HG03354 (cell line): Measurements from ENCODE around the gene NSFL1C.
A peak's percentile ranks its signal among the peaks of the same experiment; 100 is the strongest.
"Not testable (repeated sequence)": the region's sequence is repeated elsewhere in the genome, so short reads cannot be mapped to it uniquely, and the experiment has no call there.

ENCODE experiments used
- ATAC-seq: cut with Tn5 transposase; IDR thresholded peaks from one replicate; pipeline ENCODE4 v1.9.1; 2021; ENCODE audit warnings: mild to moderate bottlenecking; ENCODE audit not compliant: unreplicated experiment, poor library complexity, severe bottlenecking

The NSFL1C gene

DNA sequence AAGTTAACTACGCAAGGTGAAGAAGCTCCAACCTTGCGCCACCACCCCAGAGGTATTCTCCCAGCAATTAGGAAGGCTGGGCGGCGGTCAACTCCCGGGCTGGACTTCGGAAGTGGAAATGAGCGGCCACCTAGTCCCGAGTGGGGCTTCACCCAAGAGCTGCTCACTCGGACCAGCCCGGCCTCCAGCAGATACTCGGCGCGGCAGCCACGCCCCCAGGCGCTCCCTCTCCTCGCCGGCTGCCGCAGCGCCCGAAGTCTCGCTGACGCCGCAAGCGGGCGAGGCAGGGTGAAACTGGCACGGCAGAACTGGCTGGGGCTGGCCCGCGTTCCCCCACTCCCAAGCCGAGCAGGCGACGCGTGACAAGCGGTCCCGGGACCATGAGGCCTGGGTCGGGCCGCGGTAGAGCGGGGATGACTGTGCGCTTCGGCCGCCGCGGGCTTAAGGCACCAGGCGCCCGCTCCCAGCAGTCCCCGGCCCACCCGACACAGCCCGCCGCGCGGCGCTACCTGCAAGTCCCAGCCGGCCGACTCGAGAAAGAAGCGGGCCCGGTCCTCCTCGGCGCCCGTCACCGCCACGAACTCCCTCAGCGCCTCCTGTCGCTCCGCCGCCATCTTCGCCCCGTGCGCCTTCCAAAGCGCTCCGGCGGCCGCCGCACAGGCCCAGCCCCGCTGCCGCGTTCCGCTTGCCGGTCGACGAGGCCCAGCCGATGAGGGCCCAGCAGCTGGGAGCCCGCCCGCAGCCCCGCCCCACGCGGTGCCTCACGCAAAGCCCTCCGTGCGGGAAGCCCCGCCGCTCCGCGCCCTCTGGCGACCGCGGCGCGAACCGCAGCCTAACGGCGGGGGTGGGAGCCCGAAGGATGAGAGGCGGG is at the start of gene NSFL1C:
Gene NSFL1C, minus strand, starts transcription at position 639 of the 871 bp plus-strand sequence. Its CDS starts 25 bp downstream, at position 614.
- peak; percentile 90 for ATAC-seq

- no peak for ATAC-seq
These were observed 47.2 kb upstream of the NSFL1C start for GRCh38 chr20:1513801-1514200.

- ATAC-seq: no peak
These were observed 42.6 kb upstream of the NSFL1C start for GRCh38 chr20:1509237-1509636.

GRCh38 chr20:1508574-1508973 is 41.9 kb upstream of the NSFL1C start:
- ATAC-seq: no peak

DNA sequence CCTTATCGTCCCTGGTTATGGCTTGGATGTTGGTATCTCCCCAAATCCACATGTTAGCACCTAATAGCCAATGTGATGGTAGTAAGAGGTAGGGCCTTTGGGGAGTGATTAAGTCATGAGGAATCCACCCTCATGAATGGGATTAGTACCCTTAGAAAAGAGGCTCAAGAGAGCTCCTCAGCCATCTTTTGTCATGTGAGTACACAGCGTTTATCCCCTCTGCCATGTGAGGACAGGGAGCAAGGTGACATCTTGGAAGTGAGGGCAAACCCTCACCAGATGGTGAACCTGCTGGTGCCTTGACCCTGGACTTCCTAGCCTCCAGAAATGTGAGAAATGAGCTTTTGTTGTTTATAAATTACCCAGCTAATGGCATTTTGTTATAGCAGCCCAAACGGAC is 40.6 kb upstream of the NSFL1C start:
- ATAC-seq: no peak

DNA sequence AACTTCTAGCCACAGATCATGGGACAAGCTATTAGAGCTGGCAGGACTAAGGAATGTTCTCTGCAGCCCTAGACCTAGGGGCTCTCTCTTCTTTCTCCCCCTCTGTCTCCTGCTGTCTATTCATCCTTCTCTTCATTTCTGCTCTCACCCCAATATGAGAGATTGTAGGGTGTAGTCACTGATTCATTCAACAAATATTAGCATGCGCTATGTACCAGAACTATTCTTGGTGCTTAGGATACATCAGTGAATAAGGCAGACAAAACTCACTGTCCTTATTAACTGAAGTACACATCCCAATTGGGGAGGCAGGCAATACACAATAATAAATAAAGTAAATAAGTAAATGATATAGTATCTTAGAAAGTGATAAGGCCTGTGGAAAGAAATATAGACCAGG is 39.2 kb upstream of the NSFL1C start:
- ATAC-seq: no peak

DNA sequence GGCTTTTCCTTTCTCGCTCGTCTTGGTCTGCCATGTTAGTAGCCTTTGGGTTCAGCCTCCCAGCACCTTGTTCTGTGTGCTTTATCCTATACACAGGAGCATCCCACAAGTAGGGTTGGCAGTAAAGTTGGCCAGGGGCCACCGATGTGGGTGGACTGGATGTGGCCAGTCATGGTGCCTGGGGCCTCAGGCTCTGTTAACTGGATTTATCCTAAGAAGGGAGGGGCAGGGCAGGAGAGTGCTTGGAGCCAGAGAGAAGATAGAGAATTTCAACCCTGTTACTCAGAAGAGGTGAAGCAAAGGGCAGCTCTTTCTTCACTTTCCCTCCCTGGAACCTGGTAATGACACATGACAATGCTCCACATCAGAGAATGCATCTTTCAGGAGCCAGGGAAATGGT is 38.7 kb upstream of the NSFL1C start:
- no peak for ATAC-seq

GRCh38 chr20:1503564-1504227 is 37.0 kb upstream of the NSFL1C start:
- peak; percentile 98 for ATAC-seq

DNA sequence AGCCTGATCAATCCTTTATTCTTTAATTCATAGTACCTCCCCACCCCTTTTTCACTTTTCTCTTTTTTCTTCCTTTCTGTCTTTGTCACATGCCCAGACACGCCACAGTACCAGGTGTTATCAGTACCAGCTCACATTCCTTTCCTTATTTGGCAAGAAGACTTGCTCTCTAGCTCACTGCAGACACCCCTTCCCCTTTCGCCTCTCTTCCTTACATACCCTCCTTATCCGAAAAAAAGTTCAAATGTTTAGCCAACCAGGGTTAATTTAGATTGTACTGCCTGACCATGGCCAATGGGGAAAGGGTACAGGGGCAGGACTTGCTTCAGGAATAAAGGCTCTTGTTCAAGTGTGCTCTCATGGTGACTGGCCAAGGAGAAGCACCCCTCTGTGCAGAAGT is 33.8 kb upstream of the NSFL1C start:
- ATAC-seq: no peak

- no peak for ATAC-seq
These were observed 33.1 kb upstream of the NSFL1C start for GRCh38 chr20:1499528-1500420.

- not testable (repeated sequence) for ATAC-seq
These were observed 30.7 kb upstream of the NSFL1C start for GRCh38 chr20:1497371-1497770.

DNA sequence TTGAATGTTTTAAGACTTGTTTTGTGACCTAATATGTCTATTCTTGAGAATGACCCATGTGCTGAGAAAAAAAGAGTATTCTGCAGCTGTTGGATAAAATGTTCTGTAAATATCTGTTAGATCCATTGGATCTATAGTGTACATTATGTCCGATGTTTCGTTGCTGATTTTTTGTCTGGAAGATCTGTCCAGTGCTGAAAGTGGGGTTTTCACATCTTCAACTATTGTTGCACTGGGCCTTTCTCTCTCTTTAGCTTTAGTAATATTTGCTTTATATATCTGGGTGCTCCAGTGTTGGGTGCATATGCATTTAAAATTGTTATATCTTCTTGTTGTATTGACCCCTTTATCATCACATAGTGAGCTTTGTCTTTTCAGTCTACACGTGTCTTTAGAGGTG is 30.3 kb upstream of the NSFL1C start:
- ATAC-seq: no peak

DNA sequence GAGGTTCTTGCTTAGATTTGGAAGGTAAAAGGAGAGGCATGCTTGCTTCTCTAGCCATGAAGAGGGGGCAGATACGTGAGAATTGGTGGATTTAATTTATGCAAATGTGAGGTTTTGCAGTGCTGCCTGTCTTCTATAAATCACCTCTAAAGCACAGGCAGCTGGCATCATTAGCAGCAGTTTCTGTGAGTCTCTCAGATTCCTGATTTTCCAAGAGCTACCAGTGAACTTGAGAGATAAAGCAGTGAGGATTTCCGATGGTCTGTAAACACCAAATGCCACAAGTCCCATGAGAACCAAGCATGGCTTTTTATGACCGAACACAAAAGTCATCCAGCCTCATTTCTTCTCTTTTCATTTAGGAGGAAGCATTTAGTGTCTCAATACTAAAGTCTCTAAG is 27.8 kb upstream of the NSFL1C start:
- no peak for ATAC-seq

DNA sequence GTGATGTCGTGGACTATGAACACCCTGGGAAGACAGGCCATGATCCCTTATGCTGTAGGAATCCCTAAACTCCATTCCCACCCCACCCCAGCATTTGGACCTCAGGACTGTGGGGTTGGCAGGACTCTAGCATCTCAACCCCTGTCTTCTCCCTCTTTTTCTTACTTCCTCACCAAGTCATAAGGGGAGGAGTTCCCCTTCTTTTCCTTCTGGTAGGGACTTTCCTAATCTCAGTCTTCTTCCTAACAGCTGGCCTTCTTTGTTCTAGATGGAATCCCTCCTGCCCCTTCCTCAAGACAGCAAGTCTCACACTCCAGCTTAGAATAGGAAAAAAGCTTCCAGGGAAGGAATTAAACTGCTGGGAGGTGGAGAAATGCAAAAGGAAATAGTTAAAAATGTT is 26.9 kb upstream of the NSFL1C start:
- no peak for ATAC-seq

DNA sequence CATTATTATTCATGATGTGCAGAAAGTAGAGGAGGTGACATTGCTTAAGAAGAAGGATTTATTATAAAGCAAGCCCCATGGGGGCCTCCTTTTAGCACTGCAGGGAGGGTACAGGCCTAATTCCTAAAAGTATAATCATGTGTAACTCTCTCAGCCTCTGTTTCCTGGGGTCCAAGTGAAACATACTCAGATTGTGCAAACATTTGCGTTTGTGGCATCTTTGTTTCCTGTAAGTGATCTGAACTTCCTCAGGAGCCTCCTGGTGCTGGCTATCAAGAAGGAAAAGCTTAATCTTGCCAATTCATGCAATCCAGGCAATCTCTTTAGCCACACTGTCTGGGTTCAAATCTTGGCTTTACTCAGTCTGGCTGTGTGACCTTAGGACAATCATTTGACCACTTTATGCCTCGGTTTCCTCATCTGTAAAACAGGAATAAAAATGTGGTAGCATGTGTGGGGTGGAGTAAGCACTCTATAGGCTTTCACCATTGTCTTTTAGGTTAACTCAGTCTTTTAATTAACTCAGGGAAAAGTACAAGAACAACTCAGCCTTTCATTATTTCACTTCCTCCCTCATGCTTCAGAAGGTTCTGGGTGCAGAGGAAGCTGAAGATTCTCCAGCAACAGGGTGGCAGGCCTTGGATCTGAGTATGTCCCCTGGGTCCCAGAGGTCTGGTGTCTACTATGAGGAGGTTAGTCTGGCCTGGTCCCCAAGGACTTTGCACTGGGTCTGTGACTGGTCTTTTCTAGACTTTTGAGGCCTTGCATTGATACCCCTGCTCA is 25.4 kb upstream of the NSFL1C start:
- no peak for ATAC-seq

GRCh38 chr20:1491281-1491840 is 24.7 kb upstream of the NSFL1C start, which contains the start of gene SIRPB2:
SIRPB2 (minus strand) TSS chr20:1491420; CDS start chr20:1491359, 61 bp downstream.
- no peak for ATAC-seq

DNA sequence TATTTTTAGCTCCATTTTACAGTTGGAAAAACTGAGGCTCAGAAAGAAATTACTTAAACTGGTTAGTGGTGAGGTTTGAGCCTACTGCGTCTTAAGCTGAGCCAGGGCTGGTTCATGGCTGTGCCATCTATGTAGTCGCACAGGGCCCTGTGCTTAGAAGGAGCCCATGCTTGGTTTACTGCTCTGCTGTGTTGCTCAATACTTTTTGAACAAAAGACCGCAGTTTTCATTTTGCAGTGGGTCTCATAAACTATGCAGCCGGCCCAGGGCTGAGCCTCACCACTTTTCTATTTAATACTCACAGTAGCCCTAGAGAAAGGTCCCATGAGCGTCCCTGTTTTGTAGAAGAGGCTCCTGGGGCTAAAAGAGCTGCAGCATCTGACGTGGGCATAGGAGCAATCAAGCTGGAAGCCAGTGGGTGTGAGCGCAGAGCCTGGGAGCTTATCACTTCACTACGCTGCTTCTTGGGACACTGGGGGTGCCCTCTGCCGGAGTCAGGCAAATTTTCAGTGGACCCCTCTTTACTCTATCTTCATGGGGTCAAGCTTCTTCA is 24.1 kb upstream of the NSFL1C start:
- no peak for ATAC-seq

- ATAC-seq: no peak
These were observed 23.3 kb upstream of the NSFL1C start for GRCh38 chr20:1489764-1490436.
